Hepatic stellate cell (primary cell): ENCODE measurements around the gene DLX6.
"Not testable (repeated sequence)": the region's sequence is repeated elsewhere in the genome, so short reads cannot be mapped to it uniquely, and the experiment has no call there.

Experiments used
- DNase-seq: peaks from one replicate; pipeline ENCODE4 v3.0.0; 2011; ENCODE audit warnings: low spot score

The DLX6 gene

GRCh38 chr7:97024209-97025129 is 19.1 kb downstream of the DLX6 start, which contains the start of gene DLX5:
DLX5 (minus strand) TSS chr7:97024831; CDS start chr7:97024623, 208 bp downstream.
- peak; percentile 48 for DNase-seq

- DNase-seq, result no peak
These were observed 19.8 kb downstream of the DLX6 start for GRCh38 chr7:97025130-97025499.

- no peak for DNase-seq
These were observed 20.8 kb downstream of the DLX6 start for GRCh38 chr7:97025983-97026714.

DNA sequence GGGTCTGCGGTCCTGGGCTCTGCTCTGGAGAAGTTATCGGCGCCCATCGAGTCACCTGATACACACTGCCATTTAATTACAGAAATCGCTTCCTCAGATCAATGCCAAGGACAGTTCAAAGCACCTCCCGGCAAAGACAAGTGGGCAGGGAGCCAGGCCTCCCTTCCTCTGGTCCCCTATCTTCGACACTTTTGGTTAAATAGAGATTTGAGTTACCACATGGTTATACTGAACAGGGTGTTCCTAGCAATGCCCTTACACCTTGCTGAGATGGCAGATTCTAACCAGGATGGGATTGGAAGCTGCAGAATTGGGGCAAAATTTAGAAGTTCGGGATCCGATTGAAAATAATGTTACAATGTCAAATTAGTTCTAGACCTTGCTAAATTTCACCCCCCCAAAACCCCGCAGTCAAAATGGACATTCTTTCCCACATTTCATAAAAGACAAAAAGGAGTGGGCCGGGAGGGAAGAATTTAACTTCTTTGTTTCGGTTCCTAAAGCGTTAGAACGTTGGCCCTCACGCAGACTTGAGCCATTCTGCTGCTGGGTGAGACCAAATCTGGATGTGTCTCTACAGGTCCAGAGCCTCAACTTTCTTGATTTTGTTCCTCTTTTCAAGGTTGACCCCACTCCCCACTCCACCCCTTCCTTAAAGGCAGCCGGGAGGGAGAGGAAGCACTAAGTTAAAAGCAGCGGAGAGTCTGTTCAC is 21.5 kb downstream of the DLX6 start:
- no peak for DNase-seq

- DNase-seq, result peak; percentile 86
These were observed 22.3 kb downstream of the DLX6 start for GRCh38 chr7:97027427-97028234.

GRCh38 chr7:97034213-97034852 is 29.0 kb downstream of the DLX6 start:
- DNase-seq, result not testable (repeated sequence)

DNA sequence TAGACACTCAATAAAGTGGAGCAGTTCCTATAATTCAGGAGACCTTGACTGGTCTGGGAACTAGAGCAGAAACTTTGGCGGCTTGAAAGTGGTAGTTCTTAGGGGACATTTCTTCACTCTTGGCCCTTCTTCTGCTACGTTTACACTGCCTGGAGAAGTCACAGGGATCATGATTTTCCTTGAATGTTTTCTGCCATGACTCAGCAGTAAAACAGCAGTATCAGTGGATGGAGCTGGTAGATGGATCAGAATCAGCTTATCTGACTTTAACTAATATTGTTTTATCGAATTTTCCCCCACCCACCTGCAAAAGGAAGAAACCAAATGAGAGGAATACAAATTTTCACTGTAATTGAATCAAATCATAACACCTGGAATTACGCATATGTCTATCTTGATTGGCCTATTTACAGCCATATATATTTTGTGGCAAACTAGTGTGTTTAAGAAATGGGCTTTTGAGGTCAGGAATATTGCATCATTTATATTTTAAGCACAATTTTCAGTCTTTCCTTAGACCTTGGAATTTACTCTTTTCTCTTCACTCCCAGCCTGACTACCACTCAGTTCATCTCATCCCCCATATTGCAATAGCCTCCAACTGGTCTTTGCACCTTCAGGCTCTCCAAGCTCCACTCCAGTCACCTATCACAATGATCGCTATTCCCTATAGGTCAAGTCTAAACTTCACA is 34.2 kb downstream of the DLX6 start:
- DNase-seq, result no peak

DNA sequence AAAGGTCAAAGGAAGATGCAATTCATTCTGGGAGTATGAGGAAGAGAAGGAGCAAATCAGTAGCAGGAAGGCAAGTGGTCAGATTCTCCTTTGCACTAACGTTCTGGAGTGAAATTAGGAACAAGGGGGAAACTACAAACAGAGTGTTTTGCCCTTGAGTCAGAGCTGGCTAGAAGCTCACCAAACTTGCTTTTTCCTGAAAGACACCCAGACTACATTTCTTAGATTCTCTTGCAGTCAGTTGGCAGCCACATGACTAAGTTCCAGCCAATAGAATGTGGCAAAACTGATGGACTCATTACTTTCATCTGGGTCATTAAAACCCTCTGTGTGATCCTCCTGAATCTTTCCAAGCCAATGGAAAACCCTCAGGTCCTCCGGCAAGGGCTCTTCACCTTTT is 37.9 kb downstream of the DLX6 start:
- DNase-seq, result no peak
